Ovary (tissue), 9 donors: ENCODE measurements around the gene MIER2. TPM values are rescaled to one million over a fixed set of nuclear protein-coding genes. Genes with fewer than 3 reads are reported as not detected.

Source experiments
- DNase-seq, 5 donors: peaks; one replicate each; pipeline ENCODE4 v3.0.0-alpha.2; 2019 to 2020
- H3K27ac ChIP-seq, 2 donors: fragments of 200-600 bp; one replicate each; pipeline versions ENCODE4 v1.5.1 to v1.8.0; 2019 to 2022
- H3K27me3 ChIP-seq: fragments of 200-600 bp; one replicate; pipeline ENCODE4 v1.8.0; 2022
- H3K36me3 ChIP-seq: fragments of 200-600 bp; sonication (generic); one replicate; pipeline ENCODE4 v1.5.1; 2019
- H3K4me1 ChIP-seq: one replicate; pipeline ENCODE4 v1.8.1; 2013; ENCODE audit warnings: mild to moderate bottlenecking, moderate library complexity; ENCODE audit not compliant: insufficient read depth
- H3K4me3 ChIP-seq: fragments of 200-600 bp; sonication (generic); one replicate; pipeline ENCODE4 v1.5.1; 2017
- H3K9me3 ChIP-seq, 2 donors: fragments of 200-600 bp in 1 of 2; sonication (generic) in 1 of 2; one replicate each; pipeline versions ENCODE4 v1.5.1 to v1.8.1; 2013 to 2019; ENCODE audit warnings: mild to moderate bottlenecking in 1 of 2, moderate library complexity in 1 of 2
- EP300 ChIP-seq: sonication (generic); formaldehyde crosslinking; IDR thresholded peaks from one replicate; pipeline ENCODE4 v1.6.1; 2017; ENCODE audit warnings: antibody characterized with exemption
- POLR2A ChIP-seq: fragments of 450-650 bp; IDR thresholded peaks from one replicate; pipeline ENCODE4 v1.6.1; 2017; ENCODE audit warnings: antibody characterized with exemption, mild to moderate bottlenecking, moderate library complexity
- WGBS, 3 donors: extraction: QIAGEN DNeasy Blood & Tissue Kit in 1 of 3; methylation state at CpG; one replicate each; pipeline versions ENCODE4 v1.1.5 to v1.1.7; 2013 to 2017; 5-methylcytosine and 5-hydroxymethylcytosine counted together
- intact Hi-C, 4 donors: fragments of 100-400 bp; cut with DNase I; formaldehyde crosslinking; loops; one replicate each; pipeline versions ENCODE4 v1.11.0 to v1.15.1; 2022 to 2023
- polyA plus RNA-seq, 2 donors: library from polyadenylated mRNA; stranded (reverse); fragments of 200-250 nt in 1 of 2; fragments of 350-450 nt in 1 of 2; fragmentation: Illumina TruSeq in 1 of 2; extraction: RNeasy Lipid Tissue Mini Kit (QIAGEN cat#74804) in 1 of 2; gene quantifications; one replicate each; pipeline ENCODE4 v1.2.3, GENCODE V29; 2013 to 2014
- total RNA-seq, 7 donors: library from RNA; depleted of rRNA in 2 of 7; stranded (reverse); fragments of >200 nt in 2 of 7; fragmentation: NEBNext Ultra II Directional in 3 of 7; extraction: Animal tissue kit (Norgen Biotek cat#: 25700) in 3 of 7; gene quantifications; one replicate each; pipeline versions ENCODE4 v1.1.0 to v1.2.4, GENCODE V29; 2016 to 2023
- TF ChIP-seq, protein P1 (sequence below), 3 donors: fragments of 450-650 bp in 2 of 3; fragments of 200-600 bp in 1 of 3; IDR thresholded peaks; one replicate each; pipeline versions ENCODE4 v1.5.1 to v1.8.0; 2016 to 2022; ENCODE audit warnings: antibody characterized with exemption in 3 of 3, mild to moderate bottlenecking in 1 of 3
- donor health status: DM: no; HTN: no; CAD: no; lungs with moderate emphysema.
- donor health status: DM: no; HTN: no; CAD: no.
- donor health status: Bipolar disorder and iron deficiency.
- donor health status: DM: yes; HTN: yes; CAD: no.
- donor health status: DM: no; HTN: no; CAD: no.
- donor health status: DM: yes; HTN: yes; CAD: no.

Gene MIER2
- total and polyA plus RNA-seq, 9 donors, result 9.8 to 29.6 (median 21.7) TPM

DNA sequence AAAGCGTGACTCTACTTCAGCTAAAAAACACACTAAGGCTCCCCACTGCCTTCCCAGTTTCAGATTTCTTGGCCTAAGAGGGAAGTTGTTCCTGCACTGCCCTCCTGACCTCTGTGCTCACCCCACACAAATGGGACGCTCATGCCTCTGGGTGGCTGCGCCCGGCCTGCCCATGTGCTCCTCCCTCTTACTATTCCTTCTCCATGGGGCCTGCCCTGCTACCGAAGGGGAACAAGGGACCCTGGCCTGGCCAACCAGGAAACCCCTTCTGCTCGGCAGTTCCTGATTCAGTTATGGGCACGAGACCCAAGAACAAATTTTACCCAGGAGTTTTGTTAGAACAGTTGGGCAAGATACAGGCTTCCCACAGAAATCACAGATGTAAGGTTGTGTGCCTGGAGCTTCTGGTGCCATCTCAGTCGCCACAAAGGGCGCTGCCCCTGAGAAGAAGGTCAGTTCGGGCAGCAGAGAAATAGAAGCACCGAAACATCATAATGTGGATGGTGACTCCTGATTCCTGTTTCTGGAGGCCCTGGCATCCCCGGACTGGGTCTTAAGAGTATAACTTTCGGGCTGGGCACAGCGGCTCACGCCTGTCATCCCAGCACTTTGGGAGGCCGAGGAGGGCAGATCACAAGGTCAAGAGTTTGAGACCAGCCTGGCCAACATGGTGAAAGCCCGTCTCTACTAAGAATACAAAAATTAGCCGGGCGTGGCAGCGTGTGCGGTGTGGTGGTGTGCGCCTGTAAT is 47.9 kb downstream of the MIER2 start:
- Histone ChIP-seq H3K4me1 (peaks cover 2% of the 10 kb centered on the region), H3K4me3 (no peak overlapping the region), H3K27me3 (no peaks in the 10 kb centered on the region), H3K9me3 (no peaks in the 10 kb centered on the region), H3K27ac (no peak overlapping the region), H3K36me3 (no peaks in the 10 kb centered on the region)
- intact Hi-C loops, result no loop called here
- no peak for DNase-seq
- no peak for TF ChIP-seq POLR2A
- TF ChIP-seq, protein P1, sequence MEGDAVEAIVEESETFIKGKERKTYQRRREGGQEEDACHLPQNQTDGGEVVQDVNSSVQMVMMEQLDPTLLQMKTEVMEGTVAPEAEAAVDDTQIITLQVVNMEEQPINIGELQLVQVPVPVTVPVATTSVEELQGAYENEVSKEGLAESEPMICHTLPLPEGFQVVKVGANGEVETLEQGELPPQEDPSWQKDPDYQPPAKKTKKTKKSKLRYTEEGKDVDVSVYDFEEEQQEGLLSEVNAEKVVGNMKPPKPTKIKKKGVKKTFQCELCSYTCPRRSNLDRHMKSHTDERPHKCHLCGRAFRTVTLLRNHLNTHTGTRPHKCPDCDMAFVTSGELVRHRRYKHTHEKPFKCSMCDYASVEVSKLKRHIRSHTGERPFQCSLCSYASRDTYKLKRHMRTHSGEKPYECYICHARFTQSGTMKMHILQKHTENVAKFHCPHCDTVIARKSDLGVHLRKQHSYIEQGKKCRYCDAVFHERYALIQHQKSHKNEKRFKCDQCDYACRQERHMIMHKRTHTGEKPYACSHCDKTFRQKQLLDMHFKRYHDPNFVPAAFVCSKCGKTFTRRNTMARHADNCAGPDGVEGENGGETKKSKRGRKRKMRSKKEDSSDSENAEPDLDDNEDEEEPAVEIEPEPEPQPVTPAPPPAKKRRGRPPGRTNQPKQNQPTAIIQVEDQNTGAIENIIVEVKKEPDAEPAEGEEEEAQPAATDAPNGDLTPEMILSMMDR (IDR thresholded peaks at IDR 0.05), result no peak
- TF ChIP-seq EP300, result no peak
- WGBS, 3 donors, result 85 to 88% (median 86%) methylated on average over 22 of the region's 22 CpGs

DNA sequence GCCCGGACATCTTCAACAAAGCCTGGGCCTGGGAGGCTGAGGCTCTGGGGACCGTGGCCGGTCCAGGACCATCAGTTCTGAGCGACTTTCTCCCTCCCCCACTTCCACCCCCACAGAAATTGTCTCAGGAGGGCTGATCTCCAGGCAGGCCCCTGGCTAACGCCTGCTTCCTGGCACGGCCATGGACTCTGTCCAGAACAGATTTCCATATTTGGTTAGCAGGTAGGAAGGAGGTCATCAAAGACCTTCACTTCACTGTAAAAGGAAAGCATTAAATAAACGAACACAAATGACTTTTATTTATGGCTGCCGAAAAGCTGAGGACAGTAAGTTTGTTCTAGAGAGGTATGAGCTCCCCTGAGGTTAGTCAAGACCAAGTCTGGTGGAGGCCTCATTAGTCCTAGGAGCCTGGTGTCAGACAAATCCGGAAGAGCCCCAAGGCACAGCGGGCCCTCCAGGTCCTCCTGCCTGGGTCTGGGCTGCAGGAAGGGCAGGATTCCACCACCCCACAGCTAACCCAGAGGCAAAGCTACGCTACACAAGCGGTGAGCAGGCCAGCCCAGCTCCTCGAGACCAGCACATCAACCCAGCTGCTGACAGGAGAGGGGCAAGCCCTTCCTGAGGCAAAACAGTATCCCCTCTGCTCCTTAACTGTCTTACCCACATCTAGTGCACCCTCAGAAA is 48.8 kb downstream of the MIER2 start:
- Histone ChIP-seq H3K27ac (no peak overlapping the region), H3K9me3 (no peaks in the 10 kb centered on the region), H3K4me3 (no peak overlapping the region), H3K27me3 (no peaks in the 10 kb centered on the region), H3K4me1 (peaks cover 2% of the 10 kb centered on the region), H3K36me3 (no peaks in the 10 kb centered on the region)
- TF ChIP-seq POLR2A (no peak), EP300 (no peak)
- TF ChIP-seq, protein P1 (IDR thresholded peaks at IDR 0.05), result no peak
- intact Hi-C loops, result no loop called here
- no peak for DNase-seq
- WGBS, 3 donors, result 39 to 64% (median 57%) methylated on average over 13 of the region's 13 CpGs

DNA sequence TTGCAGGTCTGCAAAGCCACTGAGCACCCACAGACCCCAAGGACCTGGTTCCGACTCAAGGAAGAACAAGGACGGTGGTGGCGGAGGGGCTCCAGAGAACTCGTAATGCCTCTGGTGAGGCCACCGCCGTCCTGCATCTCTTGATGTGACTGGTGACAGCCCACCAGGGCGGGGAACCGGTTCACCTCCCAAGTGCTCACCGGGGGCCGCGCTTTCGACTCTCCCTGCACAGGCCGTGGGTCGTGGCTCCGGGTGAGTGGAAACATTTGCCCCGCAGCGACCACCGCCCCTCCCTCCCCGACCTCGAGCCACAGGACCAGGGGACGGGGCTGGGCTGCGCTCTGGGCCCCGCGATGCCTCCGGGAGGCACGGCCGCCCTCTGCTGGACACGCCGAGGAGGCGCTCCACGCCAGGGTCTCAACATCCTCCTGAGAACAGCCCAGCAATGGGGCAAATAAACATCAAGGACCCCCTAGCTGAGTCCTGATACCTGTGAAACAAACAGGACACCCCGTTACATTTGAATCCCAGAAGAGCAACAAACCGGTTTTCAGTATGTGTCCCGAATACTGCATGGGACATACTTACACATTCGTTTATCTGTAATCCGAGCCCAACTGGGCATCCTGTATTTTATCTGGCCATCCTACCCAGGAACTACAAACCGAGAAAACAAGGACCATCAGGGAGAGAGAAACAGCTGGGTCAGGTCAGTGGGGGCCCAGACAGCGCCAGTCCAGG is 49.5 kb downstream of the MIER2 start:
- Histone ChIP-seq H3K27me3 (no peaks in the 10 kb centered on the region), H3K27ac (no peak overlapping the region), H3K4me3 (peak overlapping the region; percentile 29), H3K9me3 (no peaks in the 10 kb centered on the region), H3K36me3 (no peaks in the 10 kb centered on the region), H3K4me1 (peaks cover 2% of the 10 kb centered on the region)
- no peak for DNase-seq
- no peak for TF ChIP-seq EP300
- TF ChIP-seq, protein P1 (IDR thresholded peaks at IDR 0.05), result peak; percentile 18 to 48 (median 21)
- no peak for TF ChIP-seq POLR2A
- intact Hi-C loops, result no loop called here
- WGBS, 3 donors, result 8 to 11% (median 9%) methylated on average over 37 to 38 of the region's 38 CpGs

DNA sequence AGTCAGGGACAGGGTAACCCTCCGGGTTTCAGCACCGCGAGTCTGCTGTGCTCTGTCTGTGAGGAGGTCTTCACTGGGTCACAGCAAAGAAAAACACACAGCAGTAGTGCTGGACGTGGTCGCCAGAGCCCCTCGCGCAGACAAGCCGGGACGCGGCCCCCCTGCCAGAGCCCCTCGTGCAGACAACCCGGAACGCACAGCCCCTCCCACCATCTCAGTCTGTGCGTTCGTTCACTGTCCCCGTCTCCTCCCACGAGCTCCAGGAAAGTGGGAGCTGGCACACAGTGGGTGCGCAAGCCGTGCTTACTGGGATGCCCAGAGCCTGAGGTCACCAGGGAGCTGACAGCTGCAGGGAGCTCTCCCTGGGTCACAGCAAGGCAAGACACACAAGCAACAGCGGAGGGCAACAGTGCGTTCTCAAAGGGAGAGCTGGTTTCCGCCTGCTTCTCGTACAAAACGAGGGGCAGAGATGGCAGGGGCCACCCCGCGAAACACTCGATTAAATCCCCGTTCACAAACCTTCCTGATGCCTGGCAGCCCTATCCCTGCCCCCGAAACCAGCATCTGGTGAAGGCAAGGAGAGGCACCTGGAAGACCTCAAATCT is 50.2 kb downstream of the MIER2 start:
- H3K27ac ChIP-seq, result no peak overlapping the region
- WGBS, 3 donors, result 1 to 2% (median 1%) methylated on average over 29 of the region's 29 CpGs

More for the DNA sequence above, 50.2 kb downstream of the MIER2 start:
- Histone ChIP-seq H3K36me3 (no peaks in the 10 kb centered on the region), H3K27me3 (no peaks in the 10 kb centered on the region), H3K9me3 (no peaks in the 10 kb centered on the region), H3K4me3 (peak overlapping the region; percentile 29), H3K4me1 (peaks cover 2% of the 10 kb centered on the region)
- intact Hi-C loops, result no loop called here
- TF ChIP-seq EP300 (no peak), POLR2A (no peak)
- TF ChIP-seq, protein P1 (IDR thresholded peaks at IDR 0.05), result no peak
- DNase-seq, result peak in 1 of 5 donors; percentile 34
